HK-2 (cell line): ENCODE measurements around the gene SPEF1.

Experiments
- DNase-seq: peaks from one replicate; pipeline ENCODE4 v3.0.0-alpha.2; 2018; ENCODE audit not compliant: unreplicated experiment

The SPEF1 gene

GRCh38 chr20:3730803-3731672 is 50.2 kb downstream of the SPEF1 start:
- no peak for DNase-seq

GRCh38 chr20:3729811-3730540 is 51.3 kb downstream of the SPEF1 start:
- no peak for DNase-seq

- DNase-seq: no peak
These were observed 51.9 kb downstream of the SPEF1 start for GRCh38 chr20:3729378-3729777.

GRCh38 chr20:3728876-3729275 is 52.4 kb downstream of the SPEF1 start:
- DNase-seq: no peak

- DNase-seq: no peak
These were observed 52.9 kb downstream of the SPEF1 start for GRCh38 chr20:3728354-3728753.
